ENCODE results near the gene CHEK1. TPM values are rescaled to one million over a fixed set of nuclear protein-coding genes. Genes with fewer than 3 reads are reported as not detected.

Gene CHEK1
- total and polyA plus RNA-seq, 2 of the 4 experiments (the other 2 are of a cell fraction) = 16.0 to 22.6 TPM

- Histone ChIP-seq H3K56ac (ENCODE audit: extremely low read depth, insufficient read depth, low read length) (no peak overlapping the region), H3K79me1 (ENCODE audit: low read depth in 1 of 2, low read length in 2 of 2) (peaks cover 0 to 7% of the 10 kb centered on the region in 2 experiments; a peak in 2 of 4 replicates), H3K18ac (ENCODE audit: low read depth, low read length) (no peak overlapping the region), H3K4me2 (ENCODE audit: low read depth, low read length) (no peak overlapping the region), H4K8ac (ENCODE audit: low read depth in 2 of 2, low read length in 2 of 2) (no peak overlapping the region), H3K27ac (ENCODE audit: insufficient read depth, low read length) (no peak overlapping the region), H3K36me3 (ENCODE audit: control insufficient read depth, insufficient read depth, low read length) (0 out of 2 replicates have a peak, but pooled peaks cover 2% of the 10 kb centered on the region), H2BK15ac (ENCODE audit: low read depth, low read length) (no peak overlapping the region), H3K9ac (ENCODE audit: low read depth, low read length) (no peak overlapping the region), H2BK20ac (ENCODE audit: low read depth, low read length) (no peak overlapping the region), H3K9me3 (ENCODE audit: control insufficient read depth, insufficient read depth, low read length) (no peaks in the 10 kb centered on the region), H2BK120ac (ENCODE audit: low read depth, low read length) (no peak overlapping the region), H3K4ac (ENCODE audit: low read depth, low read length) (no peak overlapping the region), H3K27me3 (ENCODE audit: control insufficient read depth, insufficient read depth, low read length) (no peaks in the 10 kb centered on the region), H3K4me3 (ENCODE audit: insufficient read depth, low read depth, low read length) (no peak overlapping the region), H4K20me1 (ENCODE audit: insufficient read depth, low read length) (no peaks in the 10 kb centered on the region), H3K4me1 (ENCODE audit: control insufficient read depth, insufficient read depth, low read length) (peaks cover 14% of the 10 kb centered on the region), H3K9me1 (ENCODE audit: insufficient read depth, low read length) (peaks cover 2% of the 10 kb centered on the region; the same call in 1 of the 2 replicates), H4K5ac (ENCODE audit: low read depth, low read length) (no peak overlapping the region), H4K91ac (ENCODE audit: insufficient read depth, low read depth, low read length) (no peak overlapping the region), H2AK9ac (replicated peaks; ENCODE audit: low read depth, low read length, poor library complexity) (no peak overlapping the region), H2AK5ac (ENCODE audit: low read depth, low read length) (no peak overlapping the region), H3K23ac (ENCODE audit: low read depth, low read length) (no peak overlapping the region), H3K14ac (replicated peaks; ENCODE audit: low read depth, low read length) (no peak overlapping the region), H2AFZ (replicated peaks; ENCODE audit: low read length, poor library complexity) (no peak overlapping the region), H2BK5ac (ENCODE audit: low read depth, low read length, poor library complexity, severe bottlenecking) (no peak overlapping the region)
- POLR2A ChIA-PET (ENCODE audit: unreplicated experiment) = no interaction called here
- no peak for ATAC-seq (ENCODE audit: low read depth)
- TF ChIP-seq RCOR1 (IDR thresholded peaks at IDR 0.05; ENCODE audit: insufficient replicate concordance, low read length) = no peak
- TF ChIP-seq MAFK (IDR thresholded peaks at IDR 0.05; ENCODE audit: low read depth, low read length) = no peak
- TF ChIP-seq BHLHE40 (IDR thresholded peaks at IDR 0.05; ENCODE audit: low read depth, low read length) = no peak
- no peak for TF ChIP-seq RFX5 (IDR thresholded peaks at IDR 0.05; ENCODE audit: low read depth, low read length)
- TF ChIP-seq, protein P1, sequence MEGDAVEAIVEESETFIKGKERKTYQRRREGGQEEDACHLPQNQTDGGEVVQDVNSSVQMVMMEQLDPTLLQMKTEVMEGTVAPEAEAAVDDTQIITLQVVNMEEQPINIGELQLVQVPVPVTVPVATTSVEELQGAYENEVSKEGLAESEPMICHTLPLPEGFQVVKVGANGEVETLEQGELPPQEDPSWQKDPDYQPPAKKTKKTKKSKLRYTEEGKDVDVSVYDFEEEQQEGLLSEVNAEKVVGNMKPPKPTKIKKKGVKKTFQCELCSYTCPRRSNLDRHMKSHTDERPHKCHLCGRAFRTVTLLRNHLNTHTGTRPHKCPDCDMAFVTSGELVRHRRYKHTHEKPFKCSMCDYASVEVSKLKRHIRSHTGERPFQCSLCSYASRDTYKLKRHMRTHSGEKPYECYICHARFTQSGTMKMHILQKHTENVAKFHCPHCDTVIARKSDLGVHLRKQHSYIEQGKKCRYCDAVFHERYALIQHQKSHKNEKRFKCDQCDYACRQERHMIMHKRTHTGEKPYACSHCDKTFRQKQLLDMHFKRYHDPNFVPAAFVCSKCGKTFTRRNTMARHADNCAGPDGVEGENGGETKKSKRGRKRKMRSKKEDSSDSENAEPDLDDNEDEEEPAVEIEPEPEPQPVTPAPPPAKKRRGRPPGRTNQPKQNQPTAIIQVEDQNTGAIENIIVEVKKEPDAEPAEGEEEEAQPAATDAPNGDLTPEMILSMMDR (conservative IDR thresholded peaks at IDR 0.05; ENCODE audit: low read depth, low read length) = no peak
- TF ChIP-seq CHD1 (IDR thresholded peaks at IDR 0.05; ENCODE audit: low read depth, low read length) = no peak
- no peak for TF ChIP-seq MXI1 (IDR thresholded peaks at IDR 0.05; ENCODE audit: borderline replicate concordance, low read depth, low read length)
- TF ChIP-seq MAZ (IDR thresholded peaks at IDR 0.05; ENCODE audit: borderline replicate concordance, low read depth, low read length) = no peak
- TF ChIP-seq CEBPB (IDR thresholded peaks at IDR 0.05; ENCODE audit: low read depth, low read length) = no peak
- no peak for TF ChIP-seq SMC3 (IDR thresholded peaks at IDR 0.05; ENCODE audit: low read depth, low read length)
- no peak for TF ChIP-seq RAD21 (IDR thresholded peaks at IDR 0.05; ENCODE audit: low read length)
- TF ChIP-seq FOS (IDR thresholded peaks at IDR 0.05; ENCODE audit: low read depth, low read length) = no peak
- no peak for TF ChIP-seq POLR2A (IDR thresholded peaks at IDR 0.05; ENCODE audit: low read depth, low read length)
- TF ChIP-seq ELK1 (IDR thresholded peaks at IDR 0.05; ENCODE audit: borderline replicate concordance, low read depth, low read length) = no peak
- dilution Hi-C loops (cut with HindIII; ENCODE audit: low sequenced_read_pairs, unreplicated experiment) = no loop called here
- CTCF ChIA-PET = interaction anchor here (0.6 to 0.7 kb wide), 3 partner anchors 29 to 240 kb away, joined by 3 to 8 read pairs (median 3); no protein-coding TSS in a partner anchor
- in situ Hi-C loops (cut with MboI; ENCODE audit: low sequenced_read_pairs) = no loop called here
- DNase-seq = no peak
- intact Hi-C loops (cut with micrococcal nuclease) = no loop called here
- no CpG with 5 or more reads among the region's 2 CpGs for WGBS, 2 experiments (ENCODE audit: extremely low coverage in 2 of 2, insufficient read length in 1 of 2)
- no TSS peak for BruUV-seq (replicated peaks)
These were observed 46.6 kb downstream of the CHEK1 start for GRCh38 chr11:125671561-125671960.

Measured in IMR-90 (cell line).